AG04449 (cell line): Measurements from ENCODE around the gene AFDN.

ENCODE experiments used
- CTCF ChIA-PET: fragments of 350-600 bp; formaldehyde crosslinking; extraction: SDS; loops from one replicate; lab custom pipeline; 2021; ENCODE audit warnings: antibody characterized with exemption; lab: Yijun Ruan, JAX
- POLR2A ChIA-PET: fragments of 400-600, 350-600 bp; formaldehyde crosslinking; extraction: SDS; loops from one replicate; lab custom pipeline; 2020; ENCODE audit warnings: antibody characterized with exemption, inconsistent platforms; lab: Yijun Ruan, JAX
- DNase-seq: peaks from one replicate; pipeline ENCODE4 v3.0.0-alpha.2; 2010; ENCODE audit warnings: low read depth, low spot score
- H3K4me3 ChIP-seq: 2 replicates; pipeline ENCODE4 v1.5.1; 2011; ENCODE audit warnings: low read depth, mild to moderate bottlenecking, control low read depth, low read length
- TF ChIP-seq, protein P1 (sequence below): IDR thresholded peaks from one replicate; pipeline ENCODE4 v1.5.1; 2011; ENCODE audit warnings: mild to moderate bottlenecking, moderate library complexity, low read length, control low read depth, inconsistent platforms; ENCODE audit not compliant: insufficient read depth; ENCODE audit errors: missing control alignments

AFDN gene

DNA sequence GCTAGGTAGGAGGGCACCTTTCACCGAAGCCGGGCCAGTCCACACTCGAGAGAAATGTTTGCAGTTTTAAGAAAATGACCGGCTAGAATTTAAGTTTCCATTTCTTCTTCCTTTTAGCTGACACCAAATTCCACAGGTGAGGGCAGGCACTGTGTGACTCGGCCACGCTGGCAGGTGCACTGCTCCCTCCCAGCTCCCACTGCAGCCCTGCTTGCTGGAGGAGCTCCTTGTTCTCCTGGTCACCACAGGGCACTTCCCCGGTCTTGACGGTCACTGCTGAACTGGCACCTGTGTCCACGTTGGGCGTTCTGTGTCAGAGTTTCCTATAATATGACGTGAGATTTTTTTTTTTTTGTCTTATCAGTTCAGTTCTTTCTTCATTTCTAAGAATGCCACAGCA, 167.1 kb downstream of the AFDN start:
- ChIA-PET POLR2A (no interaction called here), CTCF (no interaction called here)
- no peak for DNase-seq
- TF ChIP-seq, protein P1, sequence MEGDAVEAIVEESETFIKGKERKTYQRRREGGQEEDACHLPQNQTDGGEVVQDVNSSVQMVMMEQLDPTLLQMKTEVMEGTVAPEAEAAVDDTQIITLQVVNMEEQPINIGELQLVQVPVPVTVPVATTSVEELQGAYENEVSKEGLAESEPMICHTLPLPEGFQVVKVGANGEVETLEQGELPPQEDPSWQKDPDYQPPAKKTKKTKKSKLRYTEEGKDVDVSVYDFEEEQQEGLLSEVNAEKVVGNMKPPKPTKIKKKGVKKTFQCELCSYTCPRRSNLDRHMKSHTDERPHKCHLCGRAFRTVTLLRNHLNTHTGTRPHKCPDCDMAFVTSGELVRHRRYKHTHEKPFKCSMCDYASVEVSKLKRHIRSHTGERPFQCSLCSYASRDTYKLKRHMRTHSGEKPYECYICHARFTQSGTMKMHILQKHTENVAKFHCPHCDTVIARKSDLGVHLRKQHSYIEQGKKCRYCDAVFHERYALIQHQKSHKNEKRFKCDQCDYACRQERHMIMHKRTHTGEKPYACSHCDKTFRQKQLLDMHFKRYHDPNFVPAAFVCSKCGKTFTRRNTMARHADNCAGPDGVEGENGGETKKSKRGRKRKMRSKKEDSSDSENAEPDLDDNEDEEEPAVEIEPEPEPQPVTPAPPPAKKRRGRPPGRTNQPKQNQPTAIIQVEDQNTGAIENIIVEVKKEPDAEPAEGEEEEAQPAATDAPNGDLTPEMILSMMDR: no peak
- no peak overlapping the region for H3K4me3 ChIP-seq

DNA sequence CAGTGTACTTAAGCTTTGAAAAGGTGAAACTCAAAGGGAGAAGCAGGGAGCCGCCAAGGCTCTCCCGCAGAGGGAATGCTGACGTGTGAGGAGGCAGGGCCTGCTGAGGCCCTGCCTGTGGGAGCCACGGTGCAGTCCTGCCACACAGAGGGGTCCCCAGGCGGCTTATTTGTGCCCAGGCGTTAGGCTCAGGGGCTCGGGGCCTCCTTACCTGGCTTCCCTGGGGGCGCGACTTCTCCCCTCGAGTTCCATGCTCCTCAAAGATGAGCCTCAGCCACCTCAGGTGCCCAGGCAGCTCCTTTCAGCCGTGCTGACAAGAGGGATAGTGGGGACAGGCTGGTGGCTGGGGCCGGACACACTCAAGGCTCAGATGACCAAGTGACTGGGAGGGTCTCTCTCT, 168.6 kb downstream of the AFDN start:
- DNase-seq: no peak
- TF ChIP-seq, protein P1: no peak
- CTCF ChIA-PET: no interaction called here
- POLR2A ChIA-PET: no interaction called here
- no peak overlapping the region for H3K4me3 ChIP-seq

DNA sequence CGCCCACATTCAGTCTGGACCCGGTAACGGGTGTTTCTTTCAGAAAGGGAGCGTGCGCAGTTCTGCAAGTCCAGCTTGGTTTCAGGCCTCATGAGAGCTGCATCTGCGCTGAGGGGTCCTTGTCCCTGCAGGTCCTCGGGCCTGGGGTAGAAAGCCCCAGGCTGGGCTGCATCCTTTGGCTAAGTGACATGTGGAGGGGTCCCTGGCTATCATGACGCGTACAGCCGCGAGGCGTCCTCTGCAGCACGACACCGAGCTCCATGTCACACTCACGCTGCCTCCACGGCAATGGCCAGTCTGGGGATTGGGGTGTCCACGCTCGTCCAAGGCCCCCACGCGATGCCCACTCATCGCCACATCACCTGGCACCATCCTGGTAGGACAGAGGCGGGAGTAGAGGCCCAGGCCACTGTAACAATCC, 169.0 kb downstream of the AFDN start:
- TF ChIP-seq, protein P1: no peak
- ChIA-PET POLR2A (no interaction called here), CTCF (no interaction called here)
- no peak overlapping the region for H3K4me3 ChIP-seq
- DNase-seq: no peak

DNA sequence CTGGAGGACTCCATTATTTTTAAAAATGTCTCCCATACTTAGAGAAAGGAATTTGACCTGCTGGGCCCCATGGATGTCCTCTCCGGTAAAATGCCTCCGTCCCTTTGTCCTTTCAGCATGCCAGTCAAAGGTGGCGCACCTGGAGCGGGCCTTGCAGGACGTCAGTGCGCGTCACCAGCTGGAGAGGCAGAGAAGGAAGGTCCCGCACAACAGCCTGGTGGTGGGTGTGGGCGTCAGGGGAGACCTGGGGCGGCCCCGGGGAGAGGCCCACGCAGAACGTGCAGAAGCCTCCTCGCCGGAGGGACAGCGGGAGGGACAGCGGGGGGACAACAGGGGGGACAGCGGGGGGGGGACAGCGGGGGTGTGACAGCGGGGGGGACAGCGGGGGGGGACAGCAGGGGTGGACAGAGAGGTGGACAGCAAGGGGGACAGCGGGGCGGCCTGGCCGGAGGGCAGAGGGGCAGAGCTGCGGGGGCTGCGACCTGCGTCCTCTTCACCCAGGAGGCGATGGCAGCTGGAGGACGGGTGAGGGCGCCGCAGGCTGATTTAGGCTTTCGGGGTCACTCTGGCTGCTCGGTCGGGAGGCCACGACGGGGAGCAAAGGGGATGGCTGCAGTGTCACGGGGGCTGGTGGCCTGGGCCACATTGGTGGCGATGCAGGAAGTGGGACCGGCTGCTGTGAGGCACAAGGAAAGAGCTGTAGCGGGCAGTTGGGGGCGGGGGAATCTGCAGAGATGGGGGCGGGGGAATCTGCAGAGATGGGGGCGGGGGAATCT, 169.9 kb downstream of the AFDN start:
- TF ChIP-seq, protein P1: no peak
- no peak for DNase-seq
- no peak overlapping the region for H3K4me3 ChIP-seq
- ChIA-PET CTCF (no interaction called here), POLR2A (no interaction called here)

DNA sequence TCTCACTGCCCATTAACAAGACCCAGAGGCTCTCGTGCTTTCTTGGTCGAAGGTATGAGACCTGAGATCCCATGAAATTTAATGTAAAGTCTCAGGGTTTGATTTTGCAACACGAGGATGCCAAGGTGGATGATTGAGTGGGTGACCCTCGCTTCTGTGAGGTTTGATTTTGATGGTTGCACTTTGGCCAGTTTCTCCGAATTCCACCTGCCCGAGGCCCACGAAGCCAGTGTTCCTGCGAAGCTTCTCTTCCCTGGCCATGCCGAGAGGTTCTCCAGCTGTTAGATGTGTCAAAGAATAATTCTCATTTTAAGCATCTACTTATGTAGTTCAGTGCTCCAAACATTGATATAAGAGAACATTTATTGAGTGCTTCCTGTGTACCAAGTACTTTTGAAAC, 170.9 kb downstream of the AFDN start, which contains the start of gene KIF25:
TSS of gene KIF25 (plus strand) at position 30 of the 400 bp plus-strand sequence. CDS start 31,915 bp downstream, outside the sequence.
- no peak within 1 kb of the TSS for H3K4me3 ChIP-seq
- DNase-seq: no peak
- CTCF ChIA-PET: no interaction called here
- POLR2A ChIA-PET: no interaction called here
- TF ChIP-seq, protein P1: no peak

DNA sequence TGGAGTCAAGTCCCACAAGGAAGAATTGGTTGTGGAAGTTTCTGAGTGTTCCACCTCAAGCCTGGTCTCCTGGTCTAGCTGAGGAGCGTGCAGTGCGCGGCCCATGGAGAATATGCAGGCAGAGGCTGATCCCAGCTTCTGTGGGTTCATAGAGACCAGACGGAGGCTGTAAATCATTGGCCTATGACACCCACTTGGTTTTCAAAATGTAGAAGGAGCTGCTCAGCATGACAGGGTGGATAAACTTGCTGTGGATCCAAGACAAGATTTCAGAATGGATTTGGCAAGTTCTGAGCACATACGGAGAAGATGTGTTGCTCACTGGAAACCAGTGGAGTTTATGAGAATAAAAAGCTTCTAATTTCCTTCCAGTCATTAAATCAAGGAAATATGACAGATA, 171.5 kb downstream of the AFDN start:
- POLR2A ChIA-PET: no interaction called here
- DNase-seq: no peak

More for the DNA sequence above, 171.5 kb downstream of the AFDN start:
- TF ChIP-seq, protein P1: no peak
- CTCF ChIA-PET: no interaction called here
- no peak overlapping the region for H3K4me3 ChIP-seq
